ENCODE data around the gene WIZ.
A peak's percentile ranks its signal among the peaks of the same experiment; 100 is the strongest.

Gene WIZ

DNA sequence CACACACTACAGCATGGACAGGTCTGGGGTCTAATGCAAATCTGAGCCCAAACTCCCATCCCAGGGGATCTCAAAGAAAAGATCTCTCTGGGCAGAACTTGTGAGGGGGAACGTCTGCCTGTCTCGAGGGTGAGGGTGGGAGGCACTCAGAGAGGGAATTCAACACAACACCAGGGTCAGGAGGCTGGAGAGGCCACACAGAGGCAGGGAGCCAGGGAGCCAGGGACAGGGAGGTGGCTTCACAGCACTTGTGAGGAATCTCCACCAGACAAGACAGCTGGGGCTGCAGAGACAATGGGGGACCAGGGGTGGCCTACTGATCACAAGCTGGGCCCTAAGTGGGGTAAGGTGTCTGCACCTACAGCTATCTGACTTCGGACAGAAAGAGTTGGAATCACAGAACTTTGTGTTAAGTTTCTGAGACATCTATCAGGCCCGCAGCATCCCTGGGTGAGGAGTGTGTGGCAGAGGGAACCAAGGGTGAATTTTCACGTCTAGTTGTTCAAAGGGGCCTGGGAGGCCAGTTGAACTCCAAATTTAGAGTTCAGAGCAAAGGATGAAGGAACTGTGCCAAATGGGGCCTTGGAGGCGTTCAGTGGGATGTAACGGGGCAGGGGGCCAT, 18.2 kb downstream of the WIZ start:
- Histone ChIP-seq H3K36me3 (ENCODE audit: control insufficient read depth, insufficient read depth, low read length, severe bottlenecking) (peaks cover 21% of the 10 kb centered on the region), H3K9ac (ENCODE audit: low read length) (peak overlapping the region; percentile 95), H3K4me1 (ENCODE audit: control insufficient read depth, insufficient read depth, low read length) (peaks cover 24% of the 10 kb centered on the region), H3K27me3 (replicated peaks; ENCODE audit: control insufficient read depth, insufficient read depth, low read length) (no peaks in the 10 kb centered on the region), H3K4me3 (ENCODE audit: low read length) (peak overlapping the region; percentile 94), H3K9me3 (ENCODE audit: control insufficient read depth, low read length) (no peaks in the 10 kb centered on the region)
- DNase-seq (ENCODE audit: low read depth): no peak

DNA sequence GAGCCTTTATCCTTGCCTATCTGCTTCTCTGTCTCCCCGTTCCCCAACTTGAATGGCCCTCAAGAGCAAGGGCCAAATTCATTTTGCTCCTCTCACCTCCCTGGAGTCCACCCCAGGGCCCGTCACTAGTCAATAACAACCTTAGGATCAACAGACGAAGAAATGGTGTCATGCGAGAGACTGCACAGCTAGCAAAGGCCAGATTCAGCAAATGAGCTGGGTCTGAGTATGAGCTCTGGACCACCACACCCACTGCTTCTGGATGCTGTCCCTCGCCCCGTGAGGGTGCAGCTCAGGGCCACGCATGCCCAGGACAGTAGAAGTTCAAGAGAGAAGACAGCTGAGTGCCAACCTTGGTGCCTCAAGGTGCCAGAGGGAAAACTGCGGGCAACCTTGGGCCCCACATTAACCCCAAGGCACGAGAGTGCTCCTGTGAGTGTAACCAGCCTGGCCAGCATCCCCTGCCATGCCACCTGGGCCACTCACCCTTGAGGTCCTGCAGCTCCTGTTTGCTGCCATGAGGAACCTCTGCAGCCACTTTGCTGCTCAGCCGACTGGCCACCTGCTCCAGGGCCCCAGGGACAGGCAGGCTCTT, 19.1 kb downstream of the WIZ start:
- peaks cover 24% of the 10 kb centered on the region for H3K4me1 ChIP-seq (ENCODE audit: control insufficient read depth, insufficient read depth, low read length)
- H3K4me3 ChIP-seq (ENCODE audit: low read length): peak overlapping the region; percentile 94
- DNase-seq (ENCODE audit: low read depth): no peak
- H3K9me3 ChIP-seq (ENCODE audit: control insufficient read depth, low read length): no peaks in the 10 kb centered on the region
- peak overlapping the region; percentile 95 for H3K9ac ChIP-seq (ENCODE audit: low read length)
- H3K27me3 ChIP-seq (replicated peaks; ENCODE audit: control insufficient read depth, insufficient read depth, low read length): no peaks in the 10 kb centered on the region
- peaks cover 28% of the 10 kb centered on the region for H3K36me3 ChIP-seq (ENCODE audit: control insufficient read depth, insufficient read depth, low read length, severe bottlenecking)

DNA sequence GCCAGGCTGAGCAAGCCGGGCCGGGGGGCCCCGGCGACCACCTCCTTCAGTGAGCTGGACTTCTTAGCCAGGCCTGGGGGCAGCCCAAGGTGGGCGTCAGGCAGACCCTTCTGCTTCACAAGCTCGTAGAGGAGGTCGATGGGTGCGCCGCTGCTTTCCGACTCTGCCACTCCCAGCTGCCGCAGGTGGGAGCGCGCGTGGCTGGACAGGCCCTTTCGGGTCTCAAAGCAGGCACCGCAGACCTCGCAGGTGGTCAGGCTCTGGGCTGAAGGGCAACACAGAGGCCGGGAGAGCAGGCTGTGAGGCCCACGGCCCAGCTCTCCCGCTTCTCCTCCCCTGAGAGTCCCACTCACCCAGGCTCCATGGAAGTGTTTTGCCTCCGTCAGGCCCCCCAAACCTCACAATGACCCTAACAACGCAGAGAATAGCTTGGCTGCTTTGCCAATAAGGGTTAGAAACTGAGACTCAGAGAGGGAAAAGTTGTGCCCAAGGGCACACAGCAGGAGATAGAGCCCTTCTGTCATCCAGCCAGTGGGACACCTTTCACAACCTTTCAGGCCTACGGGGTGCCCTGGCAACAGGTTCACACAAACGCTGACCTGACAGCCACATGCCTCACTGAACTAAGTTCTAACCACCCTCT, 19.8 kb downstream of the WIZ start:
- H3K4me3 ChIP-seq (ENCODE audit: low read length): peak overlapping the region; percentile 94
- H3K9ac ChIP-seq (ENCODE audit: low read length): peak overlapping the region; percentile 61
- DNase-seq (ENCODE audit: low read depth): no peak
- no peaks in the 10 kb centered on the region for H3K27me3 ChIP-seq (replicated peaks; ENCODE audit: control insufficient read depth, insufficient read depth, low read length)
- H3K36me3 ChIP-seq (ENCODE audit: control insufficient read depth, insufficient read depth, low read length, severe bottlenecking): peaks cover 33% of the 10 kb centered on the region
- no peaks in the 10 kb centered on the region for H3K9me3 ChIP-seq (ENCODE audit: control insufficient read depth, low read length)
- peaks cover 24% of the 10 kb centered on the region for H3K4me1 ChIP-seq (ENCODE audit: control insufficient read depth, insufficient read depth, low read length)

DNA sequence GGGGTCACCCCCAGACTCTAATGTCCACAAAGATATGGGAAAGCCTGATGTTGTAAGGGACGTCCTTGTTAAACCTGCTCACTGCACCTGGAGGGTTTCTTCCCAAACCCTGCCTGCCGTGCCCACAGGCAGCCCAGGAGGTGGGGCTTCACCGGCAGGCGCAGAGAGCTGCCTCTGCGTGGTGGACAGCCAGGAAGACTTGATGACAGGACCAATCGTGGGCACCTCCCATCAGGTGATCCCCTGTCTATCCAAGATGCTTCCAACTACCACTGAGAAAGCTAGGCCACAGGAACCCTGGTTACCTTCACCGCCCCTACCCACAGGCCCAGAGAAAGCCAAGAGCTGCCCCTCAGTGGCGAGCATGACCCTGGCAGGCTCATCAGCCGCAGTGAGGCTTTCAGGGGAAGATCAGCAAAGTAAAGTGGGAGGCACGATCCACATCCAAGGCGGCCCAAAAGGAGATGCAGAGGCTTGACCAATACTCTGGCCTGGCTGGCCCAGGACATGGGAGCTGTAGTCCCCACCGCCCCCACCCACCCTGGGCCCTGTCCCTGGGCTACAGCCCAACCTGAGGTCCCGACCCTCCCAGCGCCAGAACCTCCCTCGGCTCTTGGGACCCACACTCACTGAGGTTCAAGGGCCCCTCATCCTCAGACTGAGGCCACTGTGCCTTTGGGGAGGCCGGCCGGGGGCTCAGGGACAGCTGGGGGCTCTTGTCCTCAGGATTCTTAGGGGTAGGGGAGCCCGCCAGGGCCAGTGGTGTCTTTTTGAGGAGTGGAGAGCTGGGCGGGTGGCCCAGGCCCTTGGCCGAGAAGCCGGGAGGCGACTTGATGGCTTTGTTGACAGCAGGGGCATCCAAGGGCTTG, 20.6 kb downstream of the WIZ start:
- H3K36me3 ChIP-seq (ENCODE audit: control insufficient read depth, insufficient read depth, low read length, severe bottlenecking): peaks cover 40% of the 10 kb centered on the region
- no peak overlapping the region for H3K4me3 ChIP-seq (ENCODE audit: low read length)
- no peak for DNase-seq (ENCODE audit: low read depth)
- peaks cover 24% of the 10 kb centered on the region for H3K4me1 ChIP-seq (ENCODE audit: control insufficient read depth, insufficient read depth, low read length)
- no peaks in the 10 kb centered on the region for H3K27me3 ChIP-seq (replicated peaks; ENCODE audit: control insufficient read depth, insufficient read depth, low read length)
- H3K9ac ChIP-seq (ENCODE audit: low read length): no peak overlapping the region
- H3K9me3 ChIP-seq (ENCODE audit: control insufficient read depth, low read length): no peaks in the 10 kb centered on the region

DNA sequence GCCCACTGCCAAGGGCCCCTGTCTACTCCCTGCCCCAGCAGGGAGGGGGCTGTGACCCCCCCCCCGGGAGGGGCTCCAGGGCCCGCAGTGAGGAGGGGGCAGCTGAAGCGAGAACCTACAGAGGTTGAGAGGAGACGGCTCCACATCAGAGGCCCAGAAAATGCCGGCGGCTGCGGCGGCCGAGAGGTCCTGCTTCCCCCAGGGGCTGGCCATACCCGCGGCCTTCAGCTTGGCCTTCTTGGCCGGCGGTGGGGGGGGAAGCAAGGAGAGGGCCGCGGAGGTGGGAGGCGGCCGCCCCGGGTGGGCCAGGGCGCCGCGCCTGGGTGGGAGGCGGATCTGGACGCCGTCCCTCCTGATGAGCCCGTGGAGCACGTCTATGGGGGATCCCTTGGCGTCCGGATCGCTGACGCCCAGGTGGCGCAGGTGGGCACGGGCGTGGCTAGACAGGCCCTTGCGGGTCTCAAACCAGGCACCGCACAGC, 21.7 kb downstream of the WIZ start:
- Histone ChIP-seq H3K9ac (ENCODE audit: low read length) (no peak overlapping the region), H3K27me3 (replicated peaks; ENCODE audit: control insufficient read depth, insufficient read depth, low read length) (no peaks in the 10 kb centered on the region), H3K9me3 (ENCODE audit: control insufficient read depth, low read length) (no peaks in the 10 kb centered on the region), H3K4me3 (ENCODE audit: low read length) (no peak overlapping the region), H3K4me1 (ENCODE audit: control insufficient read depth, insufficient read depth, low read length) (peaks cover 21% of the 10 kb centered on the region), H3K36me3 (ENCODE audit: control insufficient read depth, insufficient read depth, low read length, severe bottlenecking) (peaks cover 52% of the 10 kb centered on the region)
- DNase-seq (ENCODE audit: low read depth): no peak

DNA sequence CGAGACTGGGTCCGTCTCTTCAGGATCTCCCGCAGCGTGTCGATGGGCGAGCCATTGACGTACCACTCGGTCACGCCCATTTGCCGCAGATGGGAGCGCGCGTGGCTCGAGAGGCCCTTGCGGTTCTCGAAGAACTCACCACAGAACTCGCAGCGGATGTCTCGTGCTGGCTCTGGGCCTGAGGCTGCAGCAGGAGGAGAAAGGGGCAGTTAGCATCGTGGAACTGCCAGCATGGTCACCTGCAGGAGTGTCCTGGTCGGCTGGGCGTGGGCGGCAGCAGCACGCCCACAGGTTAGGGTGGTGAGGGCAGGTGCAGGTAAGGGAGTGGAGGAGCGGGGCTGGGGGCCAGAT, 22.4 kb downstream of the WIZ start:
- Histone ChIP-seq H3K9me3 (ENCODE audit: control insufficient read depth, low read length) (no peaks in the 10 kb centered on the region), H3K27me3 (replicated peaks; ENCODE audit: control insufficient read depth, insufficient read depth, low read length) (no peaks in the 10 kb centered on the region), H3K9ac (ENCODE audit: low read length) (no peak overlapping the region), H3K4me1 (ENCODE audit: control insufficient read depth, insufficient read depth, low read length) (peaks cover 21% of the 10 kb centered on the region), H3K4me3 (ENCODE audit: low read length) (no peak overlapping the region), H3K36me3 (ENCODE audit: control insufficient read depth, insufficient read depth, low read length, severe bottlenecking) (peaks cover 59% of the 10 kb centered on the region)
- no peak for DNase-seq (ENCODE audit: low read depth)

DNA sequence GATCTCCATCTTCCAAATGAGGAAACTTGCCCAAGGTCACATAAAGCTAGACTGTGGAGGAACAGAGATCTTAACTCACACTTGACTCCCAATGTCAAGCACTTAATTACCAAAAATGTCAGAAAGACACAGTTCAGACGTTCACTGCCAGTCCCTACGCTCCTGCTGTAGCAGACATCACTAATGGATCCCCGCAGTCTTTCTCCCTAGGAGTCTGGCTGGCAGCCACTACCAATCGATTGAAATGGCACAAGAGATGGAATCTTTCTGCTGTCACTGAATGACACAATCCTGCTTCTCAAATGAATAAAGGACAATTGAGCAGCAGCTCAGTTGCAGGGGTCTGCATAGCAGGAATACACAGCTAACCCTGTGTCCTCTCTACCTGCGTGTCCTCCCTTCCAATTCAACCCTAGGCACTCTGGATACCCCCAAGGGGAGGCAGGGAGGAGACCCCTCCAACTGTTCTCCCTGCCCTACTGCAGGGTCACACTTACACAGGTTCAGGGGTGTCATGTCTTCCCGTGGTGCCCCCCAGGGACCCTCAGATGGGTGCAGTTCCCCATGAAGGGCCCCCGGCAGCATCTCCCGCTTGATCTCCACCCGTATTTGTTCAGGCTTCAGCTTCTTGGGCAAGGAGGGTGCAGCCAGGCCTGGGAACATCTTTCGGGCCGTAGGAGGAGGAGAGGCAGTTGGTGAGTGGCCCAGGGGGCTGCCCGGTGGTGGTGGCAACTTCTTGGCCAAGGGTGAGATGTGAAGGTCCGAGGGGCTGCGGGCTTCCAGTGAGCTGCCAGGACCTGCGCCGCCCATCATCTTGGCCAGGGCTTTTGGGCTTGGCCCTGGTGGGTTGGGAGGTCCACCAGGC, 23.0 kb downstream of the WIZ start:
- peaks cover 60% of the 10 kb centered on the region for H3K36me3 ChIP-seq (ENCODE audit: control insufficient read depth, insufficient read depth, low read length, severe bottlenecking)
- no peak overlapping the region for H3K9ac ChIP-seq (ENCODE audit: low read length)
- H3K4me1 ChIP-seq (ENCODE audit: control insufficient read depth, insufficient read depth, low read length): peaks cover 20% of the 10 kb centered on the region
- no peak overlapping the region for H3K4me3 ChIP-seq (ENCODE audit: low read length)
- no peaks in the 10 kb centered on the region for H3K27me3 ChIP-seq (replicated peaks; ENCODE audit: control insufficient read depth, insufficient read depth, low read length)
- DNase-seq (ENCODE audit: low read depth): no peak
- no peaks in the 10 kb centered on the region for H3K9me3 ChIP-seq (ENCODE audit: control insufficient read depth, low read length)

DNA sequence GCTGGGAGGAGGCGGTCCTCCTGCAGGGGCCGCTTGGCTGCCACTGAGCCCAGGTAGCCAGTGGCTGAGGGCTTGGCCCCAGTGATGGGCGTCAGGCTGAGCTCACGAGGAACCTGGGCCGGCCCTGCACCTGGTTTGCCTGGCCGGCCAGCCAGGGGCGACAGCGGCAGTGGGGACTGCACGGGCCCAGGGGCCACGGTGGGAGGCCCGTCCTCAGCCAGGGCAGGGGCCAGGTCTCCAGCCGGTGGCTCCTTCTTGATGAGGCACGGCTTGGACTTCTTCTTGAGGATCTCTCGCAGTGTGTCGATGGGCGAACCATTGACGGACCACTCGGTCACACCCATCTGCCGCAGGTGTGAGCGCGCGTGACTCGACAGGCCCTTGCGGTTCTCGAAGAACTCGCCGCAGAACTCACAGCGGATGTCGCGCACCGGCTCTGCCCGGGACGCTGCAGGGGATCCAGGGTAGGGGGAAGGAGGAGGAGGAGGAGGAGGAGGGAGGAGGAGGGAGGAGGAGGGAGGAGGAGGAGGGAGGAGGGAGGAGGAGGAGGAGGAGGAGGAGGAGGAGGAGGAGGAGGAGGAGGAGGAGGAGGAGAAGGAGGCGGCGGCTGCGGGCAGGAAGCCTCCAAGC, 24.3 kb downstream of the WIZ start:
- H3K9ac ChIP-seq (ENCODE audit: low read length): no peak overlapping the region
- peaks cover 60% of the 10 kb centered on the region for H3K36me3 ChIP-seq (ENCODE audit: control insufficient read depth, insufficient read depth, low read length, severe bottlenecking)
- H3K9me3 ChIP-seq (ENCODE audit: control insufficient read depth, low read length): no peaks in the 10 kb centered on the region
- H3K4me1 ChIP-seq (ENCODE audit: control insufficient read depth, insufficient read depth, low read length): peaks cover 7% of the 10 kb centered on the region
- H3K27me3 ChIP-seq (replicated peaks; ENCODE audit: control insufficient read depth, insufficient read depth, low read length): no peaks in the 10 kb centered on the region
- no peak for DNase-seq (ENCODE audit: low read depth)
- no peak overlapping the region for H3K4me3 ChIP-seq (ENCODE audit: low read length)

DNA sequence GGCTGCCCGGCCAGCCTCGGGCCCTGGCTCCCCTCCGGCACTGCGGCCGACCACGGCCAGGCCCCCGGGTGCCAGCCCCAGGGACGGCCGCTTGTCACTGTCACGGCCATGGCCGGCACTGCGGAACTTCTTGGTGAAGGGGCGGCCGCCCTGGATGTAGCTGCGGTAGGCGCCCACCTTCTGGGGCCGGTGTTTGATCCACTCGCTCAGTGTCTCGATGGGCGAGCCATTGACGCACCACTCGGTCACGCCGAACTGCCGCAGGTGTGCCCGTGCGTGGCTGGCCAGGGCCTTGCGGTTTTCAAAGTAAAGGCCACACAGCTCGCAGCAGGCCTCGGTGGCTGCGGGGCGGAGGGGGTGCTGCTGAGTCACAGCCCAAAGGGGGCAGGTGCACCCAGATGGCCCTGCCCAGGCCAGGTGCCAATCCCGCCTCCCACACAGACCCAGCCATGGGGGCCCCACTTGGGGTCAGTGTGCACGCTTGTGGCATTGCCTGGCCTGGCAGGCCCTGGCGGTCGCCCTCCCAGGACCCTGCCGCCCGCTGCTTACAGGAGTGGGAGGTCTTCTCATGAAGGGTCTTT, 25.0 kb downstream of the WIZ start:
- Histone ChIP-seq H3K4me1 (ENCODE audit: control insufficient read depth, insufficient read depth, low read length) (peaks cover 4% of the 10 kb centered on the region), H3K4me3 (ENCODE audit: low read length) (no peak overlapping the region), H3K9me3 (ENCODE audit: control insufficient read depth, low read length) (no peaks in the 10 kb centered on the region), H3K27me3 (replicated peaks; ENCODE audit: control insufficient read depth, insufficient read depth, low read length) (no peaks in the 10 kb centered on the region), H3K9ac (ENCODE audit: low read length) (no peak overlapping the region), H3K36me3 (ENCODE audit: control insufficient read depth, insufficient read depth, low read length, severe bottlenecking) (peaks cover 60% of the 10 kb centered on the region)
- no peak for DNase-seq (ENCODE audit: low read depth)

DNA sequence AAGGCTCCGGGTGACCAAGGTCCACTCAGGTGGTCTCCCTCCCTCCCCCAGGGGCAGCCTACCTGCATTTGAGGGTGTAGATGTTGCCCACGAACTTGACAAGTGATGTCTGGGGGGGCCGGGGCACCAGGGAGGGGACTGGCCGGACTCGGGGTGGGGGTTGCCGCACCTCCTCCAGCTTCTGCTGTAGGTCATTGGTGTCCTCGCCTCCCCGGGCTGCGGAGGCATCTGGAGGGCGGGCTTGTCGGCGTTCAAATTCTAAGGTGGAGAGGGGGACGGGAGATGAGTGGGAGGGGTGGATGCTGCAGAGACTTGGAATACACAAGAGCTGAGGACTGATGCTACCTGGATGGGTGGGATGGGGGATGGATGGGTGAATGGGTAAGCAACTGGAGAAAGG, 25.6 kb downstream of the WIZ start:
- no peak for DNase-seq (ENCODE audit: low read depth)
- Histone ChIP-seq H3K9me3 (ENCODE audit: control insufficient read depth, low read length) (no peaks in the 10 kb centered on the region), H3K9ac (ENCODE audit: low read length) (no peak overlapping the region), H3K36me3 (ENCODE audit: control insufficient read depth, insufficient read depth, low read length, severe bottlenecking) (peaks cover 59% of the 10 kb centered on the region), H3K4me1 (ENCODE audit: control insufficient read depth, insufficient read depth, low read length) (peaks cover 9% of the 10 kb centered on the region), H3K4me3 (ENCODE audit: low read length) (no peak overlapping the region), H3K27me3 (replicated peaks; ENCODE audit: control insufficient read depth, insufficient read depth, low read length) (no peaks in the 10 kb centered on the region)

Data from adipocyte (in vitro differentiated cells).